AG09309 (cell line): ENCODE data around the gene DRICH1.

Source experiments
- DNase-seq: peaks from one replicate; pipeline ENCODE4 v3.0.0-alpha.2; 2010; ENCODE audit warnings: low read depth
- H3K4me3 ChIP-seq: 2 replicates; pipeline ENCODE4 v1.5.1; 2011; ENCODE audit warnings: mild to moderate bottlenecking, low read depth, low read length, moderate library complexity; ENCODE audit not compliant: control insufficient read depth
- TF ChIP-seq, protein P1 (sequence below): IDR thresholded peaks from 2 replicates; pipeline ENCODE4 v1.5.1; 2011; ENCODE audit warnings: mild to moderate bottlenecking, low read depth, low read length, inconsistent platforms; ENCODE audit not compliant: insufficient read depth, control insufficient read depth; ENCODE audit errors: missing control alignments

DRICH1 gene

DNA sequence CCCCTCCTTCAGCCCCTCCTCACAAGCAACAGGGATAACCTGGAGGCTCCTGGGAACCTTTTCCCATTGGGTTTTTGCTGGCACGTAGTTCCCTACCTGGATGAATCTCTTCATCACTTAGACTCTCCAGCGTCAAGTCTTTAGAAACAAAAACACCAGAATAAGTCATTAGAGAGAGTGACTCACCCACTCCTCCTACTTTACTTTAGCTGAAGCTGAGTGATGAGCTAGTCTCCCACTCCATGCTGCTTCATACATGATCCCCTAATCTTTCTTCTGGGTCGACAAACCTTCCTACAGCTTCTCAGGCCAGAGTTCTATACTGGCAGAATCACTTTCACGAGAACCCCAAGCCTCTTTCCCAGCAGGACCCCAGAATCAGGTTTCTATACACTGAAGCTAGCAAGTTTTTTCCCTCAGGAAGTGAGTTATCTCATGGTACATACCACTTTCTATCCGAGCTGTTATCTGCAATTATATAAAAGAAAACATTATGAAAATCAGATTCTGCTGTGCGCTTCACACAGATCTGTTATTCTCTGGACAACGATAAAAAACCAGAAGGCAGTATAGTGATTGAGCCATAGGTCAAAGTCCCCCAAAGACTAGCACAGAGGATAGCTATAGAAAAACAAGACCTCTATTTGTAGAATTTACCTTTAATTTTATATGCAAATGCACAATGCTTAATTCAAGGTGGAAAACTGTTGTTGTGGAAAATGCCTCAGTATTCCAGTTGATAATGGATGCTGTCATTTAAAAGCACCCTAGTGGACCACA is 18.7 kb downstream of the DRICH1 start:
- no peak for DNase-seq
- TF ChIP-seq, protein P1, sequence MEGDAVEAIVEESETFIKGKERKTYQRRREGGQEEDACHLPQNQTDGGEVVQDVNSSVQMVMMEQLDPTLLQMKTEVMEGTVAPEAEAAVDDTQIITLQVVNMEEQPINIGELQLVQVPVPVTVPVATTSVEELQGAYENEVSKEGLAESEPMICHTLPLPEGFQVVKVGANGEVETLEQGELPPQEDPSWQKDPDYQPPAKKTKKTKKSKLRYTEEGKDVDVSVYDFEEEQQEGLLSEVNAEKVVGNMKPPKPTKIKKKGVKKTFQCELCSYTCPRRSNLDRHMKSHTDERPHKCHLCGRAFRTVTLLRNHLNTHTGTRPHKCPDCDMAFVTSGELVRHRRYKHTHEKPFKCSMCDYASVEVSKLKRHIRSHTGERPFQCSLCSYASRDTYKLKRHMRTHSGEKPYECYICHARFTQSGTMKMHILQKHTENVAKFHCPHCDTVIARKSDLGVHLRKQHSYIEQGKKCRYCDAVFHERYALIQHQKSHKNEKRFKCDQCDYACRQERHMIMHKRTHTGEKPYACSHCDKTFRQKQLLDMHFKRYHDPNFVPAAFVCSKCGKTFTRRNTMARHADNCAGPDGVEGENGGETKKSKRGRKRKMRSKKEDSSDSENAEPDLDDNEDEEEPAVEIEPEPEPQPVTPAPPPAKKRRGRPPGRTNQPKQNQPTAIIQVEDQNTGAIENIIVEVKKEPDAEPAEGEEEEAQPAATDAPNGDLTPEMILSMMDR, result no peak
- no peak overlapping the region for H3K4me3 ChIP-seq

- TF ChIP-seq, protein P1, result no peak
- no peak for DNase-seq
- no peak overlapping the region for H3K4me3 ChIP-seq
Observed at GRCh38 chr22:23609983-23610781, 21.9 kb downstream of the DRICH1 start.

DNA sequence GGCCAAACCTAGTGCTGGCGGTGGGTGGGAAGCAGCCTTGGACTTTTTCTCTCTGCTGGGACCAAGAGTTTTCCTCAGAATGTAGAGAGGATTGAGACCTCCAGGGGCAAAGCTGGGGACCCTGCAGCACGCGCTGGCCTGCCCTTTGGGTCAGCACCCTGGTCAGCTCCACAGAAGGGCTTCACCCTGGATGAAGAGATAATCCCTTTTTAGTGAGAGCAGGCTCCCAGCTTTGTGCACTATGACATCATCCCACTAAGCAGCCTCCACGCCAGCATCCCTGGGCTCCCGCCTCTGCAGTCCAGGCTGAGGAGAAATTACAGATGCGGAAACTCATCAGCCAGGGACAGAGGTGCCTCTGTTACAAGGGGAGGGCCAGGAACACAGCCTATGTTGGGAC is 23.5 kb downstream of the DRICH1 start:
- TF ChIP-seq, protein P1, result no peak
- H3K4me3 ChIP-seq, result no peak overlapping the region
- DNase-seq, result no peak

DNA sequence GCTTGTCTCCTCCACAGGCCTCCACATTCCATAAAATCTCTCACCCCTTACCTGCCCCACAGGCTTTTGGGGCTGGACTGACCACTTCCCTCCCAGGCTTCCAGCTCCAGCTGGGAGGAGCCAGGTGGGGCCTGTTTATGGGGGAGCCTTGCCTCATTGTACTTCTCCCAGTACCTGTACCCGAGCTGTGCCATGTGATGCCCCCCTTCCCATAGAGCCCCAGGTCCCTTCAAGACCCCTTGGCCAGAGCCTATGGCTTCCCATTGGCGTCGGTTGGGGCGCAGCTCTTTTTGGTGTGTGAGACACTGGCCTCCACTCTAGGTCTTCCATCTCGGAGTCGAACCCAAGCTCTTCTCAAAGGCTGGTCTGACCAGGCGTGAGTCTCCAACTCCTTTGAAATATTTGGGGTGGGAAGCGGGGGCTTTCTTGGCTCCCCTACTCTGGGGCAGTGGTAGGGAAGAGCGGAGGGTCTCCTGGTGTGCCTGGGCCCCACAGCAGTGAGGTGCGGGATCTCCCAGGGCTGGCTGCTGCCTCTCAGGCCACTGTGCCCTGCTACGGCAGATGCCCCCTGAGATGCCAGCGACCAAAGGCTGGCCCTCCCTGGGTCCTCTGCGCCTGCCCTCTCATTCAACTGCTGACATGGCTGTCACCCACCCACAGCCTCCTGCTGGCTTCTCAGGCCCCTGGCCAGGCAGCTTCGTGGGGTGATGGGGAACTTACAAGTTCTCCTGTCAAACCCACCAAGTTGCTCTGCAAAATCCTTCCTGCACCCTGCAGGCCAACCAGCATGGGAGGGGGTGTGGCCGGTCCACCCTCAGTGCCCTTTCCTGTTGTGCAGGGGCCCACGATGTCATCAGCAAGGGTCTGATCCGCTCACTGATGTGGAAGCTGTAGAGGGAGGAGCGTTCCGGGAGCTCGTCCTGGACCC is 25.7 kb downstream of the DRICH1 start:
- H3K4me3 ChIP-seq, result no peak overlapping the region
- TF ChIP-seq, protein P1, result no peak
- no peak for DNase-seq

- no peak for DNase-seq
- TF ChIP-seq, protein P1, result no peak
- H3K4me3 ChIP-seq, result no peak overlapping the region
Observed at GRCh38 chr22:23604939-23605712, 27.0 kb downstream of the DRICH1 start.

DNA sequence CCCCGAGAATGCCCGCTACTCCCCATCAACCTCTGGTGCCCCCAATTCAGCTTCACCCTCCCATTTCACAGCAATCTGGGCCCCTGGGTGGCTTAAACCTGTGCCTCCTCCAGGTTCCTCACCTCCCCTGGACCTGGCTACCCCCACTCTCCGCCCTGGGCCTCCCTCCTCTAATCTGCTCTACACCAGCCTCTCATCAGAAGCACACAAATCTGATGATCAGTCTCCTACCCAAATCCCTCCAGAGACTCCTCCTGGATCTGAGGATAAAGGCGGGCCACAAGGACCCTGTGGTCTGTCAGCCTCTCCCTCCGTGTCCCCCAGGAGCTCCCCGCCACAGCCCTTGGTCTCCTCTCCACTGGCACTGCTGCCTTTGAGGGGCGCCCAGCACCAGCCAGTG is 28.9 kb downstream of the DRICH1 start:
- TF ChIP-seq, protein P1, result no peak
- H3K4me3 ChIP-seq, result no peak overlapping the region
- DNase-seq, result no peak
